Measurements from ENCODE around the gene CPA3.

DNA sequence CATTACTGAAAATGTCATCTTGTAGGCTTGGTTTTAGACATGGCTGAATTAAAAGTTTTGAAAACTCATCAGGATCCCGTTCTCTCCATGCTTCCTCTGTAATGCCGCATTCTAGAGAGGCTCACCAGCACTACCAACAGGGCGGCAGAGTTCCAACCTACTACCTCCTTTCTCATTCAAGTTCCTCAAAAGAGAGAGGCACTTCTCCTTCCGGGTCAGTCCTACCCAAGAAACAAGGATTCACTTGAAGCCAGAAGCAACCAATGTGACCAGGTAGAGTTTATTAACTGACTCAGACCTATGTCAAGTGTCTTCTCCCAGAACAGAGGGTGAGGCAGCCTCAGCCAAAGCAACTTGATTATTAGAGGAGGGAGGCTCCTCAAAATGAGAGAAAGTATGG is 66.5 kb downstream of the CPA3 start:
- TF ChIP-seq EZH2 (IDR thresholded peaks at IDR 0.05; ENCODE audit: insufficient read depth, poor library complexity, severe bottlenecking): no peak
- TF ChIP-seq EZH2phosphoT487 (IDR thresholded peaks at IDR 0.05; ENCODE audit: insufficient read depth, low read depth): no peak

Data from GM23248 (cell line).